Spleen (tissue), 11 donors: ENCODE results near the gene AHNAK2. TPM values are rescaled to one million over a fixed set of nuclear protein-coding genes. Genes with fewer than 3 reads are reported as not detected.

Experiments
- DNase-seq: peaks from one replicate; pipeline ENCODE4 v3.0.0-alpha.2; 2020
- H3K27ac ChIP-seq, 8 donors: fragments of 200-600 bp; sonication (generic) in 7 of 8; 1 replicate in 4 of 8; 2 replicates in 4 of 8; pipeline versions ENCODE4 v1.5.0 to v1.8.0; 2016 to 2021; ENCODE audit warnings: inconsistent platforms in 4 of 8, mild to moderate bottlenecking in 4 of 8, moderate library complexity in 1 of 8
- H3K27me3 ChIP-seq, 7 donors: fragments of 200-600 bp; sonication (generic) in 6 of 7; replicated peaks in 1 of 7; 1 replicate in 4 of 7; 2 replicates in 3 of 7; pipeline versions ENCODE4 v1.5.0 to v1.8.0; 2016 to 2021; ENCODE audit warnings: inconsistent platforms in 3 of 7, mild to moderate bottlenecking in 1 of 7
- H3K36me3 ChIP-seq, 6 donors: fragments of 200-600 bp; sonication (generic) in 5 of 6; 1 replicate in 4 of 6; 2 replicates in 2 of 6; pipeline versions ENCODE4 v1.5.0 to v1.8.0; 2016 to 2021; ENCODE audit warnings: inconsistent platforms in 2 of 6
- H3K4me1 ChIP-seq, 6 donors: fragments of 200-600 bp; sonication (generic) in 5 of 6; 1 replicate in 3 of 6; 2 replicates in 3 of 6; pipeline versions ENCODE4 v1.5.0 to v1.8.0; 2016 to 2021; ENCODE audit warnings: inconsistent platforms in 3 of 6
- H3K4me3 ChIP-seq, 8 donors: fragments of 200-600 bp; sonication (generic) in 7 of 8; 1 replicate in 4 of 8; 2 replicates in 4 of 8; pipeline versions ENCODE4 v1.5.0 to v1.8.0; 2016 to 2021; ENCODE audit warnings: inconsistent platforms in 4 of 8, mild to moderate bottlenecking in 4 of 8, moderate library complexity in 2 of 8
- H3K9me3 ChIP-seq, 8 donors: fragments of 200-600 bp; sonication (generic) in 7 of 8; 1 replicate in 4 of 8; 2 replicates in 4 of 8; pipeline versions ENCODE4 v1.5.0 to v1.8.0; 2016 to 2021; ENCODE audit warnings: inconsistent platforms in 4 of 8
- POLR2A ChIP-seq, 3 donors: fragments of 450-650 bp; IDR thresholded peaks; one replicate each; pipeline ENCODE4 v1.5.1; 2017; ENCODE audit warnings: antibody characterized with exemption in 3 of 3, mild to moderate bottlenecking in 1 of 3
- POLR2AphosphoS5 ChIP-seq, 3 donors: sonication (generic); formaldehyde crosslinking; IDR thresholded peaks; one replicate each; pipeline ENCODE4 v1.5.1; 2017; ENCODE audit warnings: antibody characterized with exemption in 3 of 3
- WGBS, 5 donors: extraction: QIAGEN DNeasy Blood & Tissue Kit in 3 of 5; methylation state at CpG; one replicate each; pipeline versions ENCODE4 v1.1.5 to v1.1.7; 2013 to 2018; 5-methylcytosine and 5-hydroxymethylcytosine counted together
- intact Hi-C: fragments of 100-400 bp; cut with DNase I; formaldehyde crosslinking; loops from one replicate; pipeline ENCODE4 v1.15.0; 2023; ENCODE audit warnings: low total_unique reads
- polyA plus RNA-seq, 3 donors: library from polyadenylated mRNA; stranded (reverse); fragments of 200-250 nt; gene quantifications; one replicate each; pipeline ENCODE4 v1.2.1, GENCODE V29; 2013
- total RNA-seq, 7 donors: library from RNA; depleted of rRNA in 3 of 7; stranded (reverse); fragments of >200 nt in 3 of 7; fragmentation: NEBNext Ultra II Directional in 4 of 7; extraction: Animal tissue kit (Norgen Biotek cat#: 25700) in 4 of 7; gene quantifications; one replicate each; pipeline versions ENCODE4 v1.1.0 to v1.2.1, GENCODE V29; 2016 to 2021
- TF ChIP-seq, protein P1 (sequence below), 11 experiments: fragments of 200-600 bp in 7 of 11; fragments of 450-650 bp in 4 of 11; sonication (generic) in 4 of 11; IDR thresholded peaks in 8 of 11; conservative IDR thresholded peaks in 3 of 11; 1 replicate in 7 of 11; 2 replicates in 4 of 11; pipeline versions ENCODE4 v1.4.0 to v1.8.0; 2016 to 2021; ENCODE audit warnings: antibody characterized with exemption in 11 of 11, inconsistent platforms in 4 of 11, mild to moderate bottlenecking in 1 of 11
- donor health status: healthy with polysubstance abuse.
- donor health status: DM: no; HTN: no; CAD: no; lungs with moderate emphysema.
- donor health status: DM: no; HTN: no; CAD: no.
- donor health status: Bipolar disorder and iron deficiency.
- donor health status: healthy.
- donor health status: DM: no; HTN: no; CAD: no.
- donor health status: DM: yes; HTN: yes; CAD: no.

Gene AHNAK2
- total and polyA plus RNA-seq, 10 donors, result 0.26 to 1.3 (median 0.71) TPM

DNA sequence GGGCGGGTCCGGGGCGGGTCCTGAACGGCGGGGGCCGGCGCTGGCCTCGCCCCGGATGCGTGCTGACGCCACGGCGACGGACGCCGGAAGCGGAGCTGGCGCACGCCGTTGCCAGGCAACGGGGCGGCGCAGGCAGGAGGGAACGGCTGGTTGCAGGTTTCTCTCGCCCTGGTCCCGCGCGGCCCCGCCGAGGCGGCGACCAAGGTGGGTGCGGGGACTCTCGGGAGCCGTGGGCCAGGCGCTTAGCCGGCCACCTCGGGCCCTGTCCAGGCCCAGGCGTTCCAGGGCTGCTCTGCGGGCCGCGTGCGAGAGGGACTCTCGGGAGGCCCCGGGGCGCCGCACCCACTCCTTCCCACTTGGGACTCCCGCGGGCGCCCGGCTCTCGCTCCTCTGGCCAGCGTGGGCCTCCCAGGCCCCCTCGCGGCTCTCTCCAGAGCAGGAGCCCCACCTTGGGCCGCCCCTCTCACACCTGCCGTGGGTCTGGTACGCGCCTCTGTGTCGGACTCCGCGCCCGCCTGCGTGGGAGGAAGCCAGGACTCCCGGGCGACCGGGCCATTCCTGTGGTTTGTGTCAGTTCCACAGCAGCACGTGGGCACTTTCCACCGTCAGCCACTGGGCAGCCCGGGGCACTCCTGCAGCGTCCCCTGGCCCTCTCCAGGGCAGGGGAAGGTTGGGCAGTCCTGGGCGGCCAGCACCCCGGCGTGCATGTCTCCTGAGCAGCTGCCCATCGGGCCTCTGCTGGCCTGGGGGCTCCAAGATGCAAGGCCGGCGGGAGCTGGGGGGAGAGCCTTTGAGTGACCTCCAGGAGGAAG lies 7.7 kb upstream of the AHNAK2 start, which contains the start of gene CLBA1:
TSS of gene CLBA1 (plus strand) at position 114 of the 812 bp plus-strand sequence. CDS start at position 758, 644 bp downstream.
- WGBS, 5 donors, result 2 to 4% (median 3%) methylated on average over 24 to 77 of the region's 77 CpGs
- Histone ChIP-seq H3K36me3 (no peaks in the 10 kb centered on the region), H3K4me3 (peak within 1 kb of the TSS; percentile 66 to 93 (median 84)), H3K27me3 (no peaks in the 10 kb centered on the region), H3K27ac (peak within 1 kb of the TSS; percentile 35 to 86 (median 78)), H3K9me3 (no peaks in the 10 kb centered on the region), H3K4me1 (peaks cover 5 to 25% (median 15%) of the 10 kb centered on the region in 6 donors)
- TF ChIP-seq POLR2A (IDR thresholded peaks at IDR 0.05) (no peak), POLR2AphosphoS5 (IDR thresholded peaks at IDR 0.05) (peak; percentile 78 to 89 (median 87))
- TF ChIP-seq, protein P1, sequence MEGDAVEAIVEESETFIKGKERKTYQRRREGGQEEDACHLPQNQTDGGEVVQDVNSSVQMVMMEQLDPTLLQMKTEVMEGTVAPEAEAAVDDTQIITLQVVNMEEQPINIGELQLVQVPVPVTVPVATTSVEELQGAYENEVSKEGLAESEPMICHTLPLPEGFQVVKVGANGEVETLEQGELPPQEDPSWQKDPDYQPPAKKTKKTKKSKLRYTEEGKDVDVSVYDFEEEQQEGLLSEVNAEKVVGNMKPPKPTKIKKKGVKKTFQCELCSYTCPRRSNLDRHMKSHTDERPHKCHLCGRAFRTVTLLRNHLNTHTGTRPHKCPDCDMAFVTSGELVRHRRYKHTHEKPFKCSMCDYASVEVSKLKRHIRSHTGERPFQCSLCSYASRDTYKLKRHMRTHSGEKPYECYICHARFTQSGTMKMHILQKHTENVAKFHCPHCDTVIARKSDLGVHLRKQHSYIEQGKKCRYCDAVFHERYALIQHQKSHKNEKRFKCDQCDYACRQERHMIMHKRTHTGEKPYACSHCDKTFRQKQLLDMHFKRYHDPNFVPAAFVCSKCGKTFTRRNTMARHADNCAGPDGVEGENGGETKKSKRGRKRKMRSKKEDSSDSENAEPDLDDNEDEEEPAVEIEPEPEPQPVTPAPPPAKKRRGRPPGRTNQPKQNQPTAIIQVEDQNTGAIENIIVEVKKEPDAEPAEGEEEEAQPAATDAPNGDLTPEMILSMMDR (IDR thresholded peaks at IDR 0.05 in 8 of 11, conservative IDR thresholded peaks at IDR 0.05 in 3 of 11), result peak in 1 of 11 experiments; percentile 27
- intact Hi-C loops, result no loop called here
- peak; percentile 99 for DNase-seq

DNA sequence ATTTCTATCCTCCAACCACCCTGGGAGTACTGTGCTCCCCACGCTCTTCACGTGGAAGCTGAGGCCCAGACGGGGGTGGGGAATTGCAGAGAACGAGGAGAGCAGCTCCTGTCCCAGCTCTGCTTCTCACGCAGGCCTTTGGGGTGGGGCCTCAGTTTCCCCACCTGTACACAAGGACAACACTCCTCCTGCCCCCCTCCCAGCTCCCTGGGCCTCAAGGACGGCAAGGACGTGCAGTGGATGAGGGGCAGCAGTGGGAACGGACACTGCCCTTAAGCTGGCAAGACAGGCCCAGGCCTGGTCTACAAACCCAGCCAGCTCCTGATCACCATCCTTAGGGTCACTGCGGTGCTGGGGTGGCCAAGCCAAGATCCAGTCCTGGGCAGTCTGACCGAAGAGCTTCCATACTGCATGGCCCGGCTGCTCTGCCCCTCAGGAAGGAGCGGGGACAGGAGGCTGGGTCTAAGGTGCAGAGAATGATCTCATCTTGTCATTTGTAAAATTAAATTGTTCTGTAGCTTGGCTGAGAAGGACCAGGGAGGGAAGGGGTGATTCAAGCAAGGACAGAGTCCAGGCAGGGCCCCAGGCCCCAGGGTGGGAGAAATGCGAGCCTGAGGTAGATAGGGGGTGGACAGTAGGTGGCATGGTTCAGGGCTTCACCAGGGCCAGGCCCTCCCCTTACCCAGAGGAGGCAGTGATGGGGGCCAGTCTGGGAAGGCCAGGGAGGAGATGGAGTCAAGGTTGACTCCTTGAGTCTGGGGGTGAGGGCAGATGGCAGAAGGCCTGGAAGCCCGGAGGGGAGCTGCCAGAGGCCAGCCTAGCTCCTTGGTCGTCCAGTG lies 6.1 kb upstream of the AHNAK2 start:
- H3K36me3 ChIP-seq, result no peaks in the 10 kb centered on the region
- peaks cover 0 to 2% (median 0%) of the 10 kb centered on the region in 7 donors for H3K27me3 ChIP-seq
- H3K9me3 ChIP-seq, result no peaks in the 10 kb centered on the region
- WGBS, 5 donors, result 88 to 94% (median 90%) methylated on average over 15 of the region's 15 CpGs
- H3K27ac ChIP-seq, result peak overlapping the region in 1 of 8 donors; percentile 86
- TF ChIP-seq, protein P1 (IDR thresholded peaks at IDR 0.05 in 8 of 11, conservative IDR thresholded peaks at IDR 0.05 in 3 of 11), result no peak
- TF ChIP-seq POLR2AphosphoS5 (IDR thresholded peaks at IDR 0.05) (no peak), POLR2A (IDR thresholded peaks at IDR 0.05) (no peak)
- peaks cover 5 to 25% (median 15%) of the 10 kb centered on the region in 6 donors for H3K4me1 ChIP-seq
- peak; percentile 71 for DNase-seq
- intact Hi-C loops, result no loop called here
- H3K4me3 ChIP-seq, result peak overlapping the region in 2 of 8 donors; percentile 72 to 90

DNA sequence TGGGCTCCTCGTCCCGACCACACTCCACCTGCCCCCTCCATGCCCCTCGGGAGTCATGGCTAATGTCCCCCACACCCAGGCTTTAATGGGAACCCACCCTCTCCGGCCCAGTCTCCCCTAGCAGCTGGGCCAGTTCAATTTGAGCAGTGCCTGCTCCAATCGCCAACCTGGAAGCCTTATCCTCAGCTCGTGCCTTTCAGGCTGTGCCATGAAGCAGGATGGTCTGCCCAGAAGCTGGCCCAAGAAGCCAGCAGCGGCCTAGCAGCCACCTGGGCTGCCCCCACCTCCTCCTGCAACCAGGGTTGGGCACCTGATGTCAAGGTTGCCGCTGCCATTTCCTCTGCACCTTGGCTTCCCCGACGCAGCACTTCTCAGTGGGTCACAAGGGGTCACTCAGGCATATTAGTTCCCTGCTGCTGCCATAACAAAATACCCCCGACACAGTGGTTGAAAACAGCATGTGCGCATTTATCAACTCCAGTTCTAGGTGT lies 5.1 kb upstream of the AHNAK2 start:
- Histone ChIP-seq H3K36me3 (no peaks in the 10 kb centered on the region), H3K9me3 (no peaks in the 10 kb centered on the region), H3K4me1 (peaks cover 5 to 32% (median 21%) of the 10 kb centered on the region in 6 donors), H3K27ac (no peak overlapping the region), H3K4me3 (no peak overlapping the region), H3K27me3 (peaks cover 0 to 12% (median 5%) of the 10 kb centered on the region in 7 donors)
- peak; percentile 72 for DNase-seq
- 65 to 81% (median 74%) methylated on average over 5 to 12 of the region's 12 CpGs for WGBS, 5 donors
- TF ChIP-seq POLR2A (IDR thresholded peaks at IDR 0.05), result no peak
- no peak for TF ChIP-seq POLR2AphosphoS5 (IDR thresholded peaks at IDR 0.05)
- TF ChIP-seq, protein P1 (IDR thresholded peaks at IDR 0.05 in 8 of 11, conservative IDR thresholded peaks at IDR 0.05 in 3 of 11), result no peak
- intact Hi-C loops, result no loop called here
